Subcutaneous abdominal adipose tissue (tissue), 5 donors: Measurements from ENCODE around the gene PRR23E.

Experiments used
- H3K27ac ChIP-seq: one replicate; pipeline ENCODE4 v1.7.0; 2013; ENCODE audit warnings: low read depth, mild to moderate bottlenecking, inconsistent platforms, low read length, moderate library complexity
- H3K27me3 ChIP-seq, 5 donors: one replicate each; pipeline ENCODE4 v1.7.0; 2013; ENCODE audit warnings: low read length in 5 of 5, inconsistent platforms in 1 of 5; ENCODE audit not compliant: control insufficient read depth in 5 of 5, insufficient read depth in 4 of 5
- H3K36me3 ChIP-seq, 5 donors: one replicate each; pipeline ENCODE4 v1.7.0; 2013; ENCODE audit warnings: low read length in 5 of 5; ENCODE audit not compliant: control insufficient read depth in 5 of 5, insufficient read depth in 5 of 5
- H3K4me1 ChIP-seq, 5 donors: one replicate each; pipeline ENCODE4 v1.7.0; 2013; ENCODE audit warnings: low read length in 5 of 5, mild to moderate bottlenecking in 3 of 5, moderate library complexity in 1 of 5; ENCODE audit not compliant: control insufficient read depth in 5 of 5, insufficient read depth in 5 of 5
- H3K4me3 ChIP-seq, 5 donors: one replicate each; pipeline ENCODE4 v1.7.0; 2013; ENCODE audit warnings: low read length in 5 of 5, low read depth in 1 of 5
- H3K9ac ChIP-seq, 5 donors: one replicate each; pipeline ENCODE4 v1.7.0; 2013; ENCODE audit warnings: low read length in 5 of 5, mild to moderate bottlenecking in 4 of 5, moderate library complexity in 3 of 5
- H3K9me3 ChIP-seq, 5 donors: one replicate each; pipeline ENCODE4 v1.7.0; 2013; ENCODE audit warnings: low read length in 5 of 5; ENCODE audit not compliant: control insufficient read depth in 5 of 5
- donor health status: healthy.
- donor health status: healthy.
- donor health status: healthy.
- donor health status: healthy.
- donor health status: healthy.

Gene PRR23E

DNA sequence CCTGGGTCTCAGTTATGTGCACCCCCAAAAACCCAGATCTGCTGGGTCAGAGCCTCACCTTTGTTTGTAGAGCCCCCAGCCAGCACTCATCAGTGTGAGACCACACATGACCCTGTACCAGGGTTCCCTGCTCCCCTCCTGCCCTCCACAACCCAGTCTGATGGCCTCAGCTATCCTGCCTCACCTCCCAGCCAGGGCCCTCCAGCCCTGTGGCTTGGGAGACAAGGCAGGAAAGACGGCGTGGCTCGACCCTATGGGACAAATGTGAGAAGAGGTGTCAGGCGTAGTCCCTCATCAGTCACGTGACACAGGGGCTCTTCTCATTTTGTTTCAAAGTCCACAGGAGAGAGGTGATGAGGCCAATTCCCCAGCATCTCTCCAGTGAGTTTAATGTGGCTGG lies 28.3 kb upstream of the PRR23E start:
- Histone ChIP-seq H3K4me3 (no peak overlapping the region), H3K9me3 (no peaks in the 10 kb centered on the region), H3K4me1 (no peaks in the 10 kb centered on the region), H3K27ac (no peak overlapping the region), H3K36me3 (no peaks in the 10 kb centered on the region), H3K27me3 (peaks cover 0 to 17% (median 2%) of the 10 kb centered on the region in 5 donors), H3K9ac (no peak overlapping the region)

DNA sequence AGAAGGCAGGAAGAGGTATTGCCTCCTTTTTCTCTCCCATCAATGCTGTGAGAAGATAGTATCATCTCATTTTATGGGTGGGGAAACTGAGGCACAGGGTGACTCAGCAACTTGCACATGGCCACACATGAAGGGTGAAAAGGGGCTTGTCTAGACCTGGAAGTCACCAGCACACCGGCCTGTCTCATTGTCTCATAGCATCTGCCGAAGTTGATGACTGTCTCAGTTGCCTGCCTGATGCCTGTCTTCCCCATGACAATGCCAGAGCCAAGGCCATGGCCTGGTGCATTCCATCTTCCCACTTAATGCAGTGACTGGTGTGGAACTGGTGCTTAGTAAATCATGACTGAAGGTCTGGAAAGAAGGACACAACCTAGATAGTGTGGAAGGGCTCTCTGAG lies 27.9 kb upstream of the PRR23E start:
- Histone ChIP-seq H3K27me3 (peaks cover 0 to 13% (median under 1%) of the 10 kb centered on the region in 5 donors), H3K36me3 (no peaks in the 10 kb centered on the region), H3K9ac (no peak overlapping the region), H3K4me1 (no peaks in the 10 kb centered on the region), H3K27ac (no peak overlapping the region), H3K9me3 (no peaks in the 10 kb centered on the region), H3K4me3 (no peak overlapping the region)

DNA sequence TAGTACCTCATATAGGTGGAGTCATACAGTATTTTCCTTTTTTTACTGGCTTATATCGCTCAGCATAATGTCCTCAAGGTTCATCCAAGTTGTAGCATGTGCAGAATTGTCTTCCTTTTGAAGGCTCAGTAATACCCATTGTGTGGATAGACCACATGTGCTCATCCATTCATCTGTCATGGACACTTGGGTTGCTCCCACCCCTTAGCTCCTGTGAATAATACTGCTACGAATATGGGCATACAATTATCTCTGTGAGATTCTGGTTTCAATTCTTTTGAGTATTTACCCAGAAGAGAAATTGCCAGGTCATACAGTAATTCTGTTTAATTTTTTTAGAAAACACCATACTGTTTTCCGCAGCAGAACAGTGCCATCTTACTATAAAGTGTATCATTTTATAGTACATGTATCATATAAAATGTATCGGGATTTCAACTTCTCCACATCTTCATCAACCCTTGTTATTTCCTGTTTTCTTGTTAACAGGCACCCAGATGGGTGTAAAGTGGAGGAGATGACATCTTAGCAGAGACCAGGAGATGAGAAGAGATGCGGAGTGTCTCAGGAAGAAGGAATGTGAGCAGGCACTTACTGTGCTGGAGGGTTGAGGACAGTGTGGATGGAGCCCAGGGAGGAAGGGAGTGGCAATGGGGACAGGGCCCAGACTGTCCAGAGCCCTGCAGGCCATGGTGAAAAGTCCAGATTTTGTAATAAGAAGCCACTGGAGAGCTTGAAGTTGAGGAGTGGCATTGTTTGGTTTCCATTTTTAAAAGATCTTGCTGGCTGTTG lies 27.0 kb upstream of the PRR23E start:
- H3K27ac ChIP-seq = no peak overlapping the region
- H3K27me3 ChIP-seq = peaks cover 0 to 15% (median 6%) of the 10 kb centered on the region in 5 donors
- no peaks in the 10 kb centered on the region for H3K36me3 ChIP-seq
- no peak overlapping the region for H3K9ac ChIP-seq
- H3K4me1 ChIP-seq = no peaks in the 10 kb centered on the region
- H3K9me3 ChIP-seq = no peaks in the 10 kb centered on the region
- H3K4me3 ChIP-seq = no peak overlapping the region

DNA sequence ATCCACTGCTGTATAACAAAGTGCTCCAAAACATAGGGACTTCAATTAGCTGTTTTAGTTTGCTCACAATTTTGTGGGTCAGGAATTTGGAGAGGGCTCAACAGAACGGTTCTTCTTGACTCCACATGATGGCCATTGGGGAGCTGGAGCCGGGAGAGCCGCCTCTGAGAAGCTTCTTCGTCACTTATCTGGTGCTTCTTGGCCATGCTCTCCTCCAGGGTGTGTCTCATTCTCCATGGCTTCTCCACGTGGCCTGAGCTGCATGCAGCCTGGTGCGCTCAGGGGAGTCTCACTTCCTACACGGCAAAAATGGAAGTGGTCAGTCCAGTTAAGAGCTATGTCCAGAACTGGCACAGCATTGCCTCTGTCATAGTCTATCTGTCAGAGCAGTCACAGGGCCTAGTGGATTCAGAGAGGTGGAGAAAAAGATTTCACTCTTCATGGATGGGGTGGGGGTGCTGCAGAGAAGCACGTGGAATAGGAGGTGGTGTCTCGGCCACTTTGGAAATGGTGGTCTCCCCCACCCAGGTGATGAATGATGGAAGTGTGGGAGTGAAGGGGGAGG lies 26.3 kb upstream of the PRR23E start:
- Histone ChIP-seq H3K36me3 (no peaks in the 10 kb centered on the region), H3K27me3 (peaks cover 0 to 20% (median 11%) of the 10 kb centered on the region in 5 donors)

DNA sequence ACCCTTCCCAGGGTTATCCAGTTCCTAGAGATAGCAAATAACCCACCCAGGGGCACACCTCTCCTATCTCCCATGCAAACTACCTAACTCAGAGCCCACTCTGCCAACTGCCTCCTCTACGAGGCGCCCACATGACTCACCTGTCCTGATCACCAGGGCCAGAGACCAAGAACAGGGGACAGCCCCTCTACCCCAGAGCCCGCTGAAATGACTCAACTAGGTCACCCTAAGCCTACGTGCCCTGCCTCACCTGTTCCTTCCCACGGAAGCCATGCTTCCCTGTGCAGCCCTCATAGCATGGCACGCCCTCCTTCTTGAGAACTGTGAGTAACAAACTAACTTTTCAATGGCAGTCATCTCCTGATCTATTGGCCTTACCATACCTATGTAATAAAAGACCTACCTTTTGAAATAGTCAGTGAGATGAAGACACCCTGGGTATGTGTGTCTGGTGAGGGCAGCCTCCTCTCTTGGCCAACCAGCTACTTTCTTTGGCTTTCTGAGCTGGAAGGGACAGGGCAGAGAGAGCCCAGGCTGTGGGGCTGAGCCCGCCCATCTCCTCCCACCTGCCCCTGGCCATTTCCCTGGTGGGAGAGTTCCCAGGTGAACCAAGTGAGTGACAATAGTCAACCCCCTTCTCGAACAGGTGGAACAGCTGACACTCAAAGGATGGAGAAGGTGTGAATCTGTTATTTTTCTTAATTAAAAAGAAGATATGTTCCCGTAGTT lies 25.5 kb upstream of the PRR23E start:
- no peak overlapping the region for H3K4me3 ChIP-seq
- no peaks in the 10 kb centered on the region for H3K9me3 ChIP-seq
- H3K27me3 ChIP-seq = peaks cover 0 to 23% (median 16%) of the 10 kb centered on the region in 5 donors
- H3K9ac ChIP-seq = no peak overlapping the region
- no peaks in the 10 kb centered on the region for H3K36me3 ChIP-seq
- H3K4me1 ChIP-seq = no peaks in the 10 kb centered on the region
- H3K27ac ChIP-seq = no peak overlapping the region

More for the DNA sequence above, 26.3 kb upstream of the PRR23E start:
- Histone ChIP-seq H3K4me1 (no peaks in the 10 kb centered on the region), H3K4me3 (no peak overlapping the region), H3K9ac (no peak overlapping the region), H3K9me3 (no peaks in the 10 kb centered on the region), H3K27ac (no peak overlapping the region)

- peaks cover 0 to 29% (median 24%) of the 10 kb centered on the region in 5 donors for H3K27me3 ChIP-seq
- no peaks in the 10 kb centered on the region for H3K36me3 ChIP-seq
- no peaks in the 10 kb centered on the region for H3K9me3 ChIP-seq
- H3K27ac ChIP-seq = no peak overlapping the region
- no peak overlapping the region for H3K9ac ChIP-seq
- H3K4me1 ChIP-seq = peaks cover 0 to 7% (median 0%) of the 10 kb centered on the region in 5 donors
- no peak overlapping the region for H3K4me3 ChIP-seq
These were observed 24.7 kb upstream of the PRR23E start for GRCh38 chr3:127168271-127168670.

GRCh38 chr3:127170814-127171213 lies 22.1 kb upstream of the PRR23E start:
- H3K9ac ChIP-seq = no peak overlapping the region
- H3K4me1 ChIP-seq = peaks cover 0 to 7% (median 0%) of the 10 kb centered on the region in 5 donors
- H3K9me3 ChIP-seq = no peaks in the 10 kb centered on the region
- no peaks in the 10 kb centered on the region for H3K36me3 ChIP-seq
- H3K27ac ChIP-seq = no peak overlapping the region
- no peak overlapping the region for H3K4me3 ChIP-seq
- peaks cover 0 to 39% (median 27%) of the 10 kb centered on the region in 5 donors for H3K27me3 ChIP-seq

DNA sequence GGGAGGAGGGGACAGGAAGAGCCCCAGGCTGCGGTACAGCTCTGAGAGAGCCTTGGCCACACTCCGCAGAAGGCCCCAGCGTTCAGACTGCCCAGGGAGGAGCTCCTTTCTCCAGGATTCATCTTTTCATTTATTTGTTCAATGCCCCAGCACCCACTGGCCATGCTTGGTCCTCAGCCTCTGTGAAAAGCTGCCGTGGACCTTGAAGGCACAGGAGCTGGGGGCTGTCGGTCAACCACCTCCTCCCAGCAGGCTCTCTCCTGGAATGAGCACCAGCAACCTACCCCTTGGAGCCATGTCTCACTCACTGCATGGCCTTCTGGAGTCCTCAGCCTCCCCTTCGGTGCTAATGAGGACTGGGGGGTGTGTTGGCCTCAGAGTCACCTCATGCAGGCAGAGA lies 21.6 kb upstream of the PRR23E start:
- Histone ChIP-seq H3K4me1 (peaks cover 0 to 7% (median 0%) of the 10 kb centered on the region in 5 donors), H3K36me3 (no peaks in the 10 kb centered on the region), H3K27ac (no peak overlapping the region), H3K4me3 (no peak overlapping the region), H3K9me3 (no peaks in the 10 kb centered on the region), H3K9ac (no peak overlapping the region), H3K27me3 (peaks cover 0 to 39% (median 27%) of the 10 kb centered on the region in 5 donors)

- H3K4me3 ChIP-seq = no peak overlapping the region
- no peaks in the 10 kb centered on the region for H3K36me3 ChIP-seq
- H3K4me1 ChIP-seq = peaks cover 0 to 7% (median 0%) of the 10 kb centered on the region in 5 donors
- peaks cover 0 to 39% (median 27%) of the 10 kb centered on the region in 5 donors for H3K27me3 ChIP-seq
- H3K9me3 ChIP-seq = no peaks in the 10 kb centered on the region
- H3K27ac ChIP-seq = no peak overlapping the region
- H3K9ac ChIP-seq = no peak overlapping the region
These were observed 21.2 kb upstream of the PRR23E start for GRCh38 chr3:127171721-127172120.

GRCh38 chr3:127172211-127172610 lies 20.7 kb upstream of the PRR23E start:
- peaks cover 0 to 39% (median 27%) of the 10 kb centered on the region in 5 donors for H3K27me3 ChIP-seq
- H3K4me1 ChIP-seq = peaks cover 0 to 7% (median 0%) of the 10 kb centered on the region in 5 donors
- H3K27ac ChIP-seq = no peak overlapping the region
- no peak overlapping the region for H3K4me3 ChIP-seq
- H3K9me3 ChIP-seq = no peaks in the 10 kb centered on the region
- no peaks in the 10 kb centered on the region for H3K36me3 ChIP-seq
- no peak overlapping the region for H3K9ac ChIP-seq
